ELF-1 (cell line): ENCODE results near the gene TIMELESS.
A peak's percentile ranks its signal among the peaks of the same experiment; 100 is the strongest.
"Not testable (repeated sequence)": the region's sequence is repeated elsewhere in the genome, so short reads cannot be mapped to it uniquely, and the experiment has no call there.

Source experiments
- DNase-seq: peaks from one replicate; pipeline ENCODE4 v3.0.0-alpha.2; 2016; ENCODE audit warnings: low read depth, low spot score

Gene TIMELESS

DNA sequence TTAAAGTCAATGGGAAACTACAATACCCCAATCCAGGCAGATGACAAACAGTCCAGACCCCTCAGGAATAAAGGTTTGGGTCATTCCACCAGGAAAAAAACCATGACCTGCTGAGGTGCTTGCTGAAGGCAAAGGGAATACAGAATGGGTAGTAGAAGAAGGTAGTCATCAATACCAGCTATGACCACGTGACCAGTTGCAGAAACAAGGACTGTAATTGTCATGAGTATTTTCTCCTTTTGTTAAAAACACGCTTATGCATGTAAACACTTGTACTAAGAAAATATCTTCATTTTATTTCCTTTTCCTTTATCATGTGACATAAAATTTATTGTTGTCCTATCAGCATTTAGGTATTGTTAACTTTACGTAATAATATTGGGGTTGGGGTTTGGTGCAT, 45.0 kb downstream of the TIMELESS start:
- DNase-seq, result not testable (repeated sequence)

DNA sequence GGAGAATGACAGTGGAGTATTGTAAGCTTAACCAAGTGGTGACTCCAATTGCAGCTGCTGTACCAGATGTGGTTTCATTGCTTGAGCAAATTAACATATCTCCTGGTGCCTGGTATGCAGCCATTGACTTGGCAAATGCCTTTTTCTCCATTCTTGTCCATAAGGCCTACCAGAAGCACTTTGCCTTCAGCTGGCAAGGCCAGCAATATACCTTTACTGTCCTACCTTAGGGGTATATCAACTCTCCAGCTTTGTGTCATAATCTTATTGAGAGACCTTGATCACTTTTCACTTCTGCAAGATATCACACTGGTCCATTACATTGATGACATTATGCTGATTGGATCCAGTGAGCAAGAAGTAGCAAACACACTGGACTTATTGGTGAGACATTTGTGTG, 47.6 kb downstream of the TIMELESS start:
- not testable (repeated sequence) for DNase-seq

DNA sequence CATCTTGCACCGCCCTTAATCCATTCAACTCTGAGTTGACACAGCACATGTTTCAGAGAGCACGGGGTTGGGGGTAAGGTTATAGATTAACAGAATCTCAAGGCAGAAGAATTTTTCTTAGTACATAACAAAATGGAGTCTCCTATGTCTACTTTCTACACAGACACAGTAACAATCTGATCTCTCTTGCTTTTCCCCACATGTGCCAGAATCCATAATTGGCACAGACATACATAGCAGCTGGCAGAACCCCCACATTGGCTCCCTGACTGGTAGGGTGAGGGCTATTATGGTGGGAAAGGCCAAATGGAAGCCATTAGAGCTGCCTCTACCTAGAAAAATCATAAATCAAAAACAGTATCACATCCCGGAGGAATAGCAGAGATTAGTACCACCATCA, 48.1 kb downstream of the TIMELESS start:
- DNase-seq, result not testable (repeated sequence)

DNA sequence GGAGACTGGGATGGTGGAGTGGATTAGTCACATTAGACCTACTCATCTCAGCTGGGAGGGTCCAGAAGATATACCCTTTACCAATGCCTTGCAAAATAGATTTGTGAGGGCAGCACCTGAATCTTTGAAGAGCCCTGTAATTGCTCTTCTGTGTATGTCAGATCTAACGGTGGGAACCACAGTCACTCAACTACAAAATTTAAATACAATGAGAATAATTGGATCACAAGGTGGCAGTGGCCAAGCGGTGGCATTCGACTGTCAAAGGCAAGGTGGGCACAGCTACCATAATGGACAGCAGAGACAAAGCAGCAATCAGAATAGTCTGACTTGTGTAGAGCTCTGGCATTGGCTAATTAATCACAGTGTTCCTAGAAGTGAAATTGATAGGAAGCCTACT, 49.8 kb downstream of the TIMELESS start:
- not testable (repeated sequence) for DNase-seq

DNA sequence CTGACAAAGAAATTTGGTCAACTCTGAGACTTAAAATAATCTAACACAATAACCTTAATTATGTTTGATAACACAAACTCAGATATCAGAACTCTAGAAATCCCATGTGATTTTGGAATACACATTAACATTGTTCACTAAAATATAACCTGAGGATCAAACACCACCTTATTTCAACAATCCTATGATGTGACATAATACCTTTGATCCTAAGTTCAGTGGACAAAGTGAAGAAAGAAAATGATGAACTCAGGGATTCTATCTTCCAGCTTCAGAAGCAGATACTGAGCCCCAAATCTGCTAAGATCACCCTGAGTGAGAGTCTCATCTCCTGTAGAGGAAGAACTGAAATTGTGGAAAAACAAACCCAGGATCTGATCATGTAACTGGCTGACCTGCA, 50.9 kb downstream of the TIMELESS start:
- no peak for DNase-seq

DNA sequence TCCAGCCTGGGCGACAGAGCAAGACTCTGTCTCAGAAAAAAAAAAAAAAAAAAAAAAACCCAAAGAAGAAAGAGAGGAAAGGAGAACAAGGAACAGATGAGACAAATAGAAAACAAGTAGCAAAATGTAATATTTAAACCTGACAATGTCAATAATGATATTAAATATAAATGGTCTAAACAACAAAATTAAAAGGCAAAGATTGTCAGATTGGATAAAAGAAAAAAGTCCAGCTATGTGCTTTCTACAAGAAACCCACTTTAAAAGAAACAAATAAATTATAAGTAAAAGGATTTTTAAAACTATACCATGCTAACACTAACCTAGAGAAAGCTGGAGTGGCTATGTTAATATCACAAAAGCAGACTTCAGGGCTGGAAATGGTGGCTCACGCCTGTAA, 56.9 kb downstream of the TIMELESS start:
- no peak for DNase-seq

DNA sequence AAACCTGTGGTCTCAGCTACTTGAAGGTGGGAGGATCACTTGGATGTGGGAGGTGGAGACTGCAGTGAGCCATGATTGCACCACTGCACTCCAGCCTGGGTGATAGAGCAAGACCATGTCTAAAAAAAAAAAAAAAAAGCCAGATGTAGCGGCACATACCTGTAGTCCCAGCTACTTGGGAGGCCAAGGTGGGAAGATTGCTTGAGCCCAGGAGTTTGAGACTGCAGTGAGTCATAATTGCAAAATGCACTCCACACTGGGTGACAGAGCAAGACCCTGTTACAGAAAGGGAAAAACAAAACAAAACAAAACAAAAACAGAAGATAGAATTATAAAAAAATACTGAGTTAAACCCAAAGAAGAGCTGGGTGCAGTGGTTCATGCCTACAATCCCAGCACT, 57.5 kb downstream of the TIMELESS start:
- no peak for DNase-seq

DNA sequence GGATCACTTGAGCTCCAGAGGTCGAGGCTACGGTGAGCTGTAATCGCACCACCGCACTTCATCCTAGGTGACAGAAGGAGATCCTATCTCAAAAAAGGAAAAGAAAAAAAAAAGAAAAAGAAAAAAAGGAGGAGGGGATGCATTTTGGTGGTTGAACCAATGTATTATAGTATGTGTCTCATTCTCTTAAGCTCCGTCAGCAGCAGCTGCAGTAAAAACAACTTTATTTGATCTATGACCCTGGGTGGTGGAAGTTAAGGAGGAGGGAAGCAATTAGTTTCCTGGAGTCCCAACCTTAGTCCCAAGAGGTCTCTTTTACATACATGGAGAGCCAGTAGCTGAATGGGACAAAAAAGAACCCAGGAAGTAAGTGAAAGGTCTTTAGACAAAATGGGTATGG, 59.8 kb downstream of the TIMELESS start:
- DNase-seq, result no peak

DNA sequence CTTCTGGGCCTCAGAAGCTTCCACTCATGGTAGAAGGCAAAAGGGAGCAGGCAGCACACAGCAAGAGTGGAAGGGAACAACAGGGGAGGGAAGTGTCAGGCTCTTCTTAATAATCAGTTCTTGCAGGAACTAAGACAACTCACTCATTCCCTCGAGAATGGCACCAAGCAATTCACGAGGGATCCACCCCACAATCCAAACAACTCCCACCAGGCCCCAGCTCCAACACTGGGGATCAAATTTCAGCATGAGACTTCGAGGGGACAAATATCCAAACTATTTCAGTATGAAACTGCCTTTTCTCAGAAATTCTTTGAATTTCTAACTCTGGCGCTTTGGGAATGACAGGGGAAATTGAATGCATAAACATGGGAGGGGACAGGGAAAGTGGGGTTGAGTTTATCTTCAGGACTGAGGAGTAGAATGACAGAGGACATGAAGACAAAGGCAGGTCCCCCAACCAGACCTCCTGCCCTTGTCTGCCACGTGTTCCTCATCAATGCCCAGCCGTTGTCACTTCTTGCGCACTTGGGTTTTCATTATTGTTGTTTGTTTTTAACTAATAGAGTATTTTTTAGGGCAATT, 62.0 kb downstream of the TIMELESS start:
- no peak for DNase-seq

DNA sequence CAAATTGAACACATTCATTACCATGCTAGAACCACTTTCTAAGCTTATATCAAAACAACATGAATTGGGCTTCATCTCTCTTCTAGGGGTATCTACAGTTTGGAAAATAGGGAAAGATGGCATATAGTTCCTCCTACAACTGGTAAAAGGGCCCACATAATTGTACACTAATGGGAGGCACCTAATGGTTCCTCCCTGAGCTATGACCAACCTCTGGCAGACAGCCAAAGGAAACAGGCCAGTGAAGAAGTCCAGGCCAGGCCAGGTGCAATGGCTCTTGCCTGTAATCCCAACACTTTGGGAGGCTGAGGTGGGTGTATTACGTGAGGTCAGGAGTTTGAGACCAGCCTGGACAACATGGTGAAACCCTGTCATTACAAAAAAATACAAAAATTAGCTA, 63.4 kb downstream of the TIMELESS start:
- DNase-seq, result no peak

DNA sequence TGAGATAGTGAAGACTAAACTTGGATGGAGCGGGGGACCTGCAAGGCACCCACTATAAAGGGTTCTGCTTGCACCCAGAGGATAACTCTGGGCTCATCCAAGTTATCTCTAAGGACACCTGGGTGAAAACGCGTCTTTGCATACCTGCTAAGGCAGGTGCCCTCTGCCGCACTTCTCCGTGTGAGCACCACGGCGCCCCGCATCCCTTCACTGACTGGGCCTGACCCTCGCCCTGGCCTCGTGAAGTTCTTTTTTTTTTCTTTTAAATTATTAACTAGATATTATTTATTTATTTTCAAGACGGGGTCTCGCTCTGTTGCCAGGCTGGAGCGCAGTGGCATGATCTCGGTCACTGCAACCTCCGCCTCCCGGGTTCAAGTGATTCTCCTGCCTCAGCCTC, 66.6 kb downstream of the TIMELESS start:
- no peak for DNase-seq

DNA sequence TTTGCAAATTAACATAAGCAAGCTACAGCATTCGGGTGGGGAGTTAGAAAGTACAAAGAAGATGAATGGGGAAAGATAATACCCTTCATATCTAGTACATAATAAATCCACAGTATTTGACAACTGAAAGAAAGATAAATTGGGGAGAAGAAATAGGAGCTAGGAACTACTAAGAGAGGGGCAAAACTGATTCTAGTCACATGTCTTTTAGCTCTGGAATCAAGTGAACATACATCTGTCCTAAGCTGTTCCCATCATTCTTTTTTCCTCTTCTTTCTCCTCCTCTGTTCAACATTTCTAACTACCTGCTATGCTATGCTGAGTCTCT, 71.3 kb downstream of the TIMELESS start:
- DNase-seq, result no peak

DNA sequence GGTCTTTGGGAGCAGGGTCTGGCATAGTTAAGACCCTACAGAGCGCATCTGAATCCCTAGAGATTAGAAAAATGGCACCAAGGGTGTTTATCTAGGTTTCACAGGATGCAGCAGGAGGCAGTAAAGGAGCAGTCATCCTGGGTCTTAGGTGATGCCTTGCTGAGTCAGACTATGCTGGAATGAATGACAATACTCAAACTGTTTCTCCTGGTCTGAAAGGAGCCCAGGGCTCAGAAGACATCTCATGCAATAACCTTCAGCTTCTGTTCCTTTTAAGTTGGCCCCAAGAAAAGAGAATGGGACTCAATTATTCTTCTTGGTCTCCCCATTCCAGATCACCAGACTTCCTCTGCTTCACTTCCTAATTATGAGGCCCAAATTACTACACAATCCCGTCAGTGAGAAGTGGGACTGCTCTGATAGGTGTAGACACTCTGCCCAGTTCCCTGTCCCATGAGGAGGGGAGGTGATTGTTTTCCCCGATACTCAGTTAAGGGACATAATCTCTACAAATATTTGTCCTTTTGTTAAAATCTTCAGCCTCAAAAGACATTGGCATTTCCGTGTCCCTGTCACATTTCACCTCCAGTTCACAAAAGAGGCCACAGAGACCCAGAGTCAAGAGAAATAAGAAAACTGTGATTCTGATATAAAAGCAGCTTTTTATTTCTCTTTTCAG, 71.8 kb downstream of the TIMELESS start:
- peak; percentile 45 for DNase-seq

DNA sequence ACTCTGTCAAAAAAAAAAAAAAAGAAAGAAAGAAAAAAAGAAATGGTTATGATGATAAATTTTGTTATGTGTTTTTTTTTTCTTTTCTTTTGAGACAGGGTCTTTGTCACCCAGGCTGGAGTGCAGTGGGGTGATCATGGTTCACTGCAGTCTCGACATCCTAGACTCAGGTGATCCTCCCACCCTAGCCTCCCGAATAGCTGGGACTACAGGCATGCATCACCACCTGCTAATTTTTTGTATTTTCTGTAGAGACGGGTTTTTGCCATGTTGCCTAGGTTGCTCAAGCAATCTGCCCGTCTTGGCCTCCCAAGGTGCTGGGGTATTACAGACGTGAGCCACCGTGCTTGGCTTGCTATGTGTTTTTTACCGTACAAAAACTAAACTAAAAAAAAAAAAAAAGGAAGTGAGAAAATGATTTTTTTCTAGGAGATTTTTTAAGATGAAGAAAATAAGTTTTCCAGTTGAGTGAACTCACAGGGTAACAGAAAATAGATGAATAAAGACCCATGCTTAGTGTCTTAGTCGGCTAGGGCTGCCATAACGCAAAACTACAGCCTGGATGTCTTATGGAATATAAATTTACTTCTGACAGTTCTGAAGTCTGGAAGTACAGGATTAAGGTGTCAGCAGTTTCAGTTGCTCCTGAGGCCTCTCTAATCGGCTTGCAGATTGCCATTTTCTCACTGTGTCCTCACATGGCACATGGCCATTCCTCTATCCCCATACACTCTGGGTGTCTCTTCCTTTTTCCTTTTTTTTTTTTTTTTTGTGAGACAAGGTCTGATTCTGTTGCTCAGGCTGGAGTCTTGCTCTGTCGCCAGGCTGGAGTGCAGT, 73.4 kb downstream of the TIMELESS start:
- no peak for DNase-seq

DNA sequence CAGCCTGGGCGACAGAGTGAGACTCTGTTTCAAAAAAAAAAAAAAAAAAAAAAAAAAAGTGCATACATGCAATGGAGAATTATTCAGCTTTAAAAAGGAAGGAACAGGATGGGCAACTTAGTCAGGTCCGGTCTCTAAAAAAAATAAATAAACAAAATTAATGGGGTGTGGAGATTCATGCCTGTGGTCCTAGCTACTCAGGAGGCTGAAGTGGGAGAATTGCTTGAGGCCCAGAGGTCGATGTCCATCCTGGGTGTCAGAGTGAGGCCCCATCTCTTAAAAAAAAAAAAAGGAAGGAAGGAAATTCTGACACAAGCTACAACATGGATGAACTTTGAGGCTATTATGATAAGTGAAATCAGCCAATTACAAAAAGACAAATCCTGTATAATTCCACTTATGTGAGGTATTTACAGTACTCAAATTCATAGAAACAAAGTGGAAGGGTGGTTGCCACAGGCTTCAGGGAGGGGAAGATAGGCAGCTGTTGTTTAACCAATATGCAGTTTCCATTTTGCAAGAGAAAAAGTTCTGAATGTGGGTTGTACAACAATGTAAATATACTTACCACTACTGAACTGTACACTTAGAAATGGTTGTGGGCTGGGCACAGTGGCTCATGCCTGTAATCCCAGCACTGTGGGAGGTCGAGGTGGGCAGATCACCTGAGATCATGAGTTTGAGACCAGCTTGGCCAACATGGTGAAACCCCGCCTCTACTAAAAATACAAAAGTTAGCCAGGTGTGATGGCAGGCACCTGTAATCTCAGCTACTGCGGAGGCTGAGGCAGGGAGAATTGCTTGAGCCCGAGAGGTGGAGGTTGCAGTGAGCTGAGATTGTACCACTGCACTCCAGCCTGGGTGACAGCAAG, 74.3 kb downstream of the TIMELESS start:
- DNase-seq, result no peak

DNA sequence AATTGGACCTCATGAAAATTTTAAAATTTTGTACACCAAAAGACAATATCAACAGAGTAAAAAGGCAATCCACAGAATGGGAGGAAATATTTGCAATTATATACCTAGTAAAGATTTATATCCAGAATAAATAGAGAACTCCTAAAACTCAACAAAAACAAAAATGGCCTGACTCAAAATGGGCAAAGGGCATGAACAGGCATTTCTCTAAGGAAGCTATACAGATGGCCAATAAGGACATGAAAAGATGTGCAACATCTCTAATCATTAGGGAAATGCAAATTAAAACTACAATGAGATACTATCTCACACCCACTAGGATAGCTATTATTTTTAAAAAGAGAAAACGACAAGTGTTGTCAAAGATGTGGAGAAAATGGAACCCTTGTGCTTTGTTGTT, 75.7 kb downstream of the TIMELESS start:
- DNase-seq, result no peak

DNA sequence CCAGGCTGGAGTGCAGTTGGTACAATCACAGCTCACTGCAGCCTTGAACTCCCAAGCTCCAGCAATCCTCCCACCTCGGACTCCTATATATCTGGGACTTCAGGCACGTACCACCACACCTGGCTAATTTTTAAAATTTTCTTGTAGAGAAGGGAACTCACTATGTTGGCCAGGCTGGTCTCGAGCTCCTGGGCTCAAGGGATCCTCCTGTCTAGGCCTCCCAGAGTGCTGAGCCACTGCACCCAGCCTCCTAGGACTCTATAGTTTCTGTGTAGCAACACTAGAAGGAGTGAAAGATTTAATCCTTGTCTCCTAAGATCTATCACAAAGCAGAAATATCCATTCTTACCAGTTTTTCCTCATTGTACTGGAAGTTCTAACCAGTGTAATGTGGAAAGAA, 82.3 kb downstream of the TIMELESS start:
- DNase-seq, result no peak
